GM21737 (cell line): ENCODE data around the gene FBXL16.

Source experiments
- ATAC-seq: cut with Tn5 transposase; IDR thresholded peaks from one replicate; pipeline ENCODE4 v1.9.1; 2021; ENCODE audit warnings: mild to moderate bottlenecking, moderate library complexity; ENCODE audit not compliant: unreplicated experiment

FBXL16 gene

GRCh38 chr16:734981-735881, 29.6 kb upstream of the FBXL16 start:
- ATAC-seq, result no peak

DNA sequence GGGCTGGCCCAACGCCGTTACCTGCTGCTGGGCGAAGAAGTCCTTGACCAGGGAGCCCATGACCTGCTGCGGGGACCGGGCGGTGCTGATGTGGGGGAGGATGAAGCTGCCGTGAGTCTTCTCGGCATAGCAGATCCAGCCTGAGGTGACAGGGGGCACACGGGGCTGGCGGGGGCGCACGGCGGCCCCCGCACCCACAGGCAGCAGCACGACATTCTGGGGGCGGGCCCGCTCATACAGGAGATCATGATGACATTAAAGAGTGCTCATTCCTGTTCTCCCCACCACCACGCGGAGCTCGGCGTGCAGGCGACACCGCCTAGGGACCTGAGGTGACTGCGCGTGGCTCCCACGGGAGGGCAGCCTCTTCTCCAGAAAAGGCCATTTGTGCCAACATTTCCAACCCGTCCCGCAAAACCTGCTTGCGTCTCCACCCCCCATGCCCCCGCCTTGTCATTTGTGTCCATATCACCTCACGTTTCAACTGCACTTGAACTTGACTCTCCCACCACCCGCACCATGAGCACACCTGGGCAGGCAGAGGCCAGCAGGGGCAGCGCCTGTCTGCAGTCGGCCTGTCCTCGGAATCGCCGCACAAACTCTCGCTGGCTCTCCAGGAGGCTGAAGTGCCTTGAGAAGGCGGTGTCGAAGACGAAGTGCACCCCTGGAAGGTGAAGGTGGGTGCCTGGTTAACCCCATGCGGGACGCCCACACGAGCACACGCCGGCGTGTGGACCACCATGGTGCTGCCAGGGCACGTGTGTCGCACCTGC, 28.8 kb upstream of the FBXL16 start:
- ATAC-seq, result no peak

DNA sequence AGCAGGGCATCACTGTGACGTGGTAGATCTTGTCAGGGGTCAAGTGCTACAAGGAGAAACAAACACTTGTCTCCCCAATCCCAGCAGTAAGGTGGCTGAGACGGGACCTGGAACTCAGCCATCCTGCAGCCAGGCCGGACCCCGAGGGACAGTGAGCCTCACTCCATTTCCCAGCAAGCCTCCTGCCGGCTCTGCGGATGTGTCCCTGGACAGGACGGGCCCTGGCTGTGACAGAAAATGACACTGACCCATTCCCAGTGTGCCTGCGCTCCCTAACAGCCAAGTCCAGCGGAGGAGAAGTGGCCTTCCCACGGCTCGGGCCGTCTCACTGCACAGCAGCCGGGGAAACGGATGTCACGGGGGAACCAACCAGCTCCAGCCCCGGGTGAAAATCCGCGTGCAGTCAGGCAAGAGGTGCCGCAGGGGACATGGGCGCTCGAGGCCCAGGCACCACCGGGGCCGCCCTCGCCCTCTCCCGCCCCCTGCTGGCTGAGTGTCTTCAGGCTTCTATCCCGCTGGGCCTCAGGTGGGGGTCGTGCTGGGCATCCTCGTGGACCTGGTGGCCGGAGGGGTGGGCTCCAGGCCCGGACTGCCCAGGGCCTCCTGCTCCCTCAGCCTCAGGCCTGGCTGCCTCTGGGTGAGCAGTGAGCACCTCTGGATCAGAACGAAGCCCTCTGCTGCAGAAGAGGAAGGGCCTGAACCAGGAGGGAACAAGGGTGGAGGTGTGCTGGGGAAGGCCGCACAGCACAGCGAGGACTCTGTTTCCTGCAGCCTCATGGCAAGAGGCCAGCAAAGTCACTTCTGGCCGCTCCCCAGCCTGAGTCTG, 28.0 kb upstream of the FBXL16 start:
- no peak for ATAC-seq

DNA sequence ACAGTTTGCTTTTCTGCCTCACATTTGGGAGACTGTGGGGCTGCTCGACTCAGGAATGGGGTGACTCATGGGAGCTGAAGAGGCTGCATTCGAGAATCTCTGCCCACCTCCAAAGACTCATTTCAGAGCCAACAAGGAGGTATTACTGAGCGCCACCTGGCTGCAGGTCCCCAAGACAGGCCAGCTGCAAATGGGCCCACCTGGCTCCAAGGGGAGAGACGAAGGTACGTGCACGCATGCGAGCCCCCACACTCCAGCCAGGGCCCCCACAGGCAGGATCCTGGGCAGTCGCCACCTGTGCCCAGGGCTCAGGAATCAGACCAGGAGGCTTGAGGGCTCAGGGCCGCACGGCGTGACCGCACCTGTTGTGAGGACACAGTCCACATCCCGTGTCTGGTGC, 27.3 kb upstream of the FBXL16 start:
- ATAC-seq, result no peak

DNA sequence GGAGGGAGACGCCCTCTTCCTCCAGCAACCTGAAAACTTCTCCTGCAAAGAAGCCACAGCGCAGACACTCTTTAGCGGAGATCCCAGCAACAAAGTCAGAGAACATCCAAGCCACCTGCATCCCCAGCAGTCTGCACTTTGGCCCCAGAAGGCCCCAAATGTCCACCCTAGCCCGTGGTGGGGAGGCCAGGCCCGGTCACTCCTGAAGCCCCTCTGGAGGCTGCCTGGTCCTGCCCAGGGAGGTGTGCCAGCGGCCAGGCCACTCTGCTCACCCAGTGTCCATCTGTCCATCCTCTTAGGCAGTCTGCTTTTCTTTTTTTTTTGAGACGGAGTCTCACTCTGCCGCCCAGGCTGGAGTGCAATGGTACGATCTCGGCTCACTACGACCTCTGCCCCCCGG, 26.7 kb upstream of the FBXL16 start:
- ATAC-seq, result no peak

- ATAC-seq, result no peak
Measured at GRCh38 chr16:730666-731509, 25.3 kb upstream of the FBXL16 start.

DNA sequence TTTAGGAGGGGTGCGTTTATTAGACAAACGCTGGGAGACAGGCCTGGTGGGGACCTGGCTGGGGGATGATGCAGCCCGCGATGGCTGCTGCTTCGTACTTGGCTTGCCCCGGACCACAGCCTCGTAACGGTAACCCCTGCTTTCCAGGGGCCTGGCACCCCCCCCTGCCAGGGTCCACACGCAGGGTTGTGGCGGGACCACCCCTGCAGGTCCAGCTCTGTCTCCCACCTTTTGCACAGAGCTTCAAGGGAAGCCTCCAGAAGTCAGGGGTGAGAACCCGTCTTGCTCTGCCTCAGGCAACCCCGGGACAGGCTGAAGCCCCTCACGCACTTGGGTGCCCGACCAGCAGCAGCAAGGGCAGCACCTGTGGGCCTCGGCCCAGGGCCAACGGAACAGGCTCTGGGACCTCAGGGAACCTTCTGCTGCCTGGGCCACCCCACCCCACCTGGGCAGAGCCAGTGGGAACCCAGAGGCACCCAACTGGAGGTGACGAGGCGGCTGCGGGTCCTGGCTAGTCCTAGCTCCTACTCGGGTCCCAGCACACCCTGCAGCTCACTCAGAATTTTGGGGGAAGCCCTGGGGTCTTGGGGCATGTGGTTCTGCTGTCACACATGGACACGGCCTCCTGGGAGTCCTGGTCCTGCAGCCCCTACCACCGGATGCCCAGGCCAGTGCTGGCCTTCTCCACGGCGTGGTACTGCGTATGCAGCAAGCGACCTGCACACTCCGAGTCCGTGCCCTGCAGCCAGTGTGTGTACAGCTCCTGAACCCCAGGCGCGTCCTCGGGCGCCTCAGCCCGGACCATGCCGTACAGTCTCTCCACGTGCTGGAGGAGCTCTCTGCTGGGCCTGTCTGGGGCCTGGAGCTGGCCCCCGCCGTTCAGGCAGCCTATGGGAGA, 24.4 kb upstream of the FBXL16 start:
- no peak for ATAC-seq

- ATAC-seq, result no peak
Measured at GRCh38 chr16:728890-729744, 23.5 kb upstream of the FBXL16 start.

- peak; percentile 31 for ATAC-seq
Measured at GRCh38 chr16:728131-728889, 22.7 kb upstream of the FBXL16 start.

DNA sequence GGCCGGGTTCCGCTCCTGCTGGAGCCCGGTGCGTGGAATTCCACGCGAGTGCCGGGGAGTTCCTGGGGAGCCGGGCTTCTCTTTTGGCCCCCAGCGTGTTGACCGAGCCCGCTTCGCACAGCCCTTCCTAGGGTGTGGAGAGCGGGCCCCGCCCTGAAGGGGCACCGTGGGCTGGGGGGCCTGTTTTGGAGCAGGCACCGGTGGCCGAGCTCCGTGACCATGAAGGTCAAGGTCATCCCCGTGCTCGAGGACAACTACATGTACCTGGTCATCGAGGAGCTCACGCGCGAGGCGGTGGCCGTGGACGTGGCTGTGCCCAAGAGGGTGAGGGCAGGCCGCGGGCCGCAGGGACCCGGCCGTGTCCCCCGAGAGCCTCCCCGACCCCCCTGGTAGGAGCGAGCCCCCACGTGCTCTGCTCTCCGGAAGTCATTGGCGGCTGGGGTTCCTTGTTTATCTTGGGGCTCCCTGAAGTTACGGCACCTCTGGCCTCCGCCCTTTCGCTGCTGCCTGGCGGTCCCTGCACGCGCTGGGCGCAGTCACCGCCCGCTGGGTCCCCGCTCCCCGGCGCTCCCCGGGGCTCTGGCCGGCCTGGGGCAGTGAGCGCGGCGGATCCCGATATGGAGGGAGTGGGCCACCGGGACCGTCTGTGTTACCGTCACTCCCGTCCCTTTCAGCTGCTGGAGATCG, 21.8 kb upstream of the FBXL16 start:
- no peak for ATAC-seq

DNA sequence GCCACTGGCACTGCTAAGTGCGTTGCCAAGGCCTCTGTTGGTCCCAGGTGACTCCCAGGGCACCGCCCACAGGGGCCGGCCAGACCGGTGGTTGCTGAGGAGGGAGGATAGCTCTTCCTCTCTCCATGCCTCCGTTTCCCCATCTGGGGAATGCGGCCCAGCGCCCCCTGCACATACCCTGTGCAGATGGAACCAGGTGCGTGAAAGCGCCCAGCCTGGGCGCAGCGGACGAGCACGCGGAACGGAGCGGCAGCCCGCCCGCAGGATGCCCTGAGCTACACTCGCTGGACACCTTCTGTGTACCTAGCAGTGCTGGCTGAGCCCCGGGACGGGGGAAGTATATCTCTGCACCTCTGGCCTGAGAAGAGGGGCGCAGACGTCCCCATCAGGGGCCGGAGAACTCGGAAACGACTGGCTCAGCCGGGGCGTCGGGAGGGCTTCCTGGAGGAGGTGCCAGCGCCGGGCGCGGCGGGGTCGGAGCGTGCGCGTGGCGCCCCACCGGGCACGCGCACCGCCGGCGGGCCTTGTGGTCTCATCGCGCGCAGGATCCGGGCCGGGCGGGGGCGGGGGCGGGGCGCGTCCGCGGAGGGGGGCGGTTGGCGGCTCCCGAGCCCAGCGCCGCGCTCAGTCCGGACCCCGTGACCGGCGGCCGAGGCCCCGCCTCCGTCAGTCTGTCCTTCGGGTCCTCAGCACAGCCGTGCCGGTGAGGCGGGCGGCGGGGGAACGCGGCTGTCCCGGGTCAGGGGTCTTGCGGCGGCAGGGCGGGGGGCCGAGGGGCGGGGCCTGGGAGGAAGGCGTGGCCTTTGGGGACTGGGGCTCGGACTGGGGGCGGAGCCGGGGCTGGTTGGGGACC, 21.1 kb upstream of the FBXL16 start, which contains the start of the genes CCDC78 and HAGHL:
Gene CCDC78, minus strand, starts transcription at position 6 of the 853 bp plus-strand sequence. CDS start 76 bp downstream, outside the sequence.
Gene HAGHL, plus strand, starts transcription at position 669 of the 853 bp plus-strand sequence. CDS start 404 bp downstream, outside the sequence.
- no peak for ATAC-seq

- ATAC-seq, result no peak
Measured at GRCh38 chr16:726188-726437, 20.5 kb upstream of the FBXL16 start.

- no peak for ATAC-seq
Measured at GRCh38 chr16:725463-726187, 20.0 kb upstream of the FBXL16 start.

DNA sequence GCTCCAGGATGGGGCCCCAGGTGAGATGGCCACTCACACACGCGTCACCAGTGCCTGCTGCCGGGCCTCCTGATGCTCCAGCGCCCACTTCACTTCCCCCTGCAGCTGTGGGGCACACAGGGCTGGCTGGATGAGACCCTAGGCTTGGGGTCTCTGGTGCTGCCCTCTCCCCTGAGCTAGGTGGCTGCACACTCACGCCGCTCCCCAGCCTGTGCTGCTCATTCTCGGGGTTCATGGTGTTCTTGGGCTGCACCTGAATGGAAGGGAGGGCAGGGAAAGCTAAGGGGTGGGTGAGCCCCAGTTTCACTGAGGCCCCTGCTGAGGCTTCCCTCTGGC, 19.4 kb upstream of the FBXL16 start:
- ATAC-seq, result no peak

DNA sequence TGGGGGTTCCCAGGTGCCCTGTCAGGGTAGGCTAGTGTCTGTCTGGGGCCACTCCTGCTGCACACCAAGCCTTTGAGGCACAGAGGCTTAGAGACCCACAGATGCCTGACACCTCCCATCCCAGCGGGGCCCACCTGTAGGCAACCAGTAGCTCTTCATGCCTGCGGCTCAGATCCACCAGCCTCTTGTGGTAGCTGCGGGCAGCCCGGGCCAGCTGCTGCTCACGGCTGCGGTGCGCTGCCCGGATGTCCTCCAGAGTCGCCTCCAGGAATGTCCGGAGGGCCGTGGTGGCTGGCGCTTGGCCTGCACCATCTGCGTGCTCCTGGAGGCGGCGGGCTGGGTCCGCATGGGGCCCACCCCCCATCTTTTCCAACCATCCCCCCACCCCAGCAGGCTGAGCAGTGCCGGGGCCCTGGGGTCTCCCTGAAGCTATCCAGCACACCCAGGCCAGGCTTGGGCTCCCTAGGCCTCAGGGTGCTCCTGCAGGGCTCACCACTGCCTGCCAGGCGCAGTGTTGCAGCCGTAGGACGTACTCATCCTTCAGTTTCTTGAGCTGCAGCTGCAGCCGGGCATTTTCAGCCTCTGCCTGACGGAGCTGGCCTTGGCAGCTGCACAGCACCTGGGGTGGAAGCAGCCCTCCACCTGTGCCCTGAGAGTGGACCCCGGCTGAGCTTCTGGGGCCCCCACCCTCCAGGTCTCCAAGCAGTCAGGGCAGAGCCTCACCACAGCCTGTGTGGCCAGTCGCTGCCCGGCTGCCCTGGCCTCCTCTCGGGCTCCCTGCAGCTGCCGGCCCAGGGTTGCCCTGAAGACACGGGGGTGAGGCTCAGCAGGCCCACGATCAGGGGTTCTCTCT, 18.8 kb upstream of the FBXL16 start:
- no peak for ATAC-seq
